HG03280 (cell line): ENCODE data around the gene SLC13A3.

ENCODE experiments used
- ATAC-seq: cut with Tn5 transposase; IDR thresholded peaks from one replicate; pipeline ENCODE4 v1.9.1; 2021; ENCODE audit warnings: mild to moderate bottlenecking, moderate library complexity; ENCODE audit not compliant: unreplicated experiment

The SLC13A3 gene

GRCh38 chr20:46660487-46660886, 9.2 kb upstream of the SLC13A3 start:
- no peak for ATAC-seq

GRCh38 chr20:46657618-46658017, 6.4 kb upstream of the SLC13A3 start:
- ATAC-seq: no peak

GRCh38 chr20:46657137-46657536, 5.9 kb upstream of the SLC13A3 start:
- ATAC-seq: no peak

GRCh38 chr20:46652699-46653098, 1.4 kb upstream of the SLC13A3 start:
- no peak for ATAC-seq

- no peak for ATAC-seq
These were observed 626 bp downstream of the SLC13A3 start for GRCh38 chr20:46650575-46651090.

GRCh38 chr20:46649965-46650542, 1.2 kb downstream of the SLC13A3 start:
- no peak for ATAC-seq

GRCh38 chr20:46649650-46649949, 1.7 kb downstream of the SLC13A3 start:
- no peak for ATAC-seq

- ATAC-seq: no peak
These were observed 2.2 kb downstream of the SLC13A3 start for GRCh38 chr20:46648903-46649649.

GRCh38 chr20:46647469-46647868, 3.8 kb downstream of the SLC13A3 start:
- no peak for ATAC-seq

- no peak for ATAC-seq
These were observed 4.4 kb downstream of the SLC13A3 start for GRCh38 chr20:46646659-46647380.

- no peak for ATAC-seq
These were observed 5.1 kb downstream of the SLC13A3 start for GRCh38 chr20:46646122-46646521.

GRCh38 chr20:46644733-46645132, 6.5 kb downstream of the SLC13A3 start:
- no peak for ATAC-seq

- no peak for ATAC-seq
These were observed 7.1 kb downstream of the SLC13A3 start for GRCh38 chr20:46644160-46644559.

- no peak for ATAC-seq
These were observed 8.3 kb downstream of the SLC13A3 start for GRCh38 chr20:46642969-46643343.

- ATAC-seq: no peak
These were observed 8.8 kb downstream of the SLC13A3 start for GRCh38 chr20:46642265-46642968.

GRCh38 chr20:46641424-46641823, 9.8 kb downstream of the SLC13A3 start:
- no peak for ATAC-seq

GRCh38 chr20:46640536-46641311, 10.5 kb downstream of the SLC13A3 start:
- ATAC-seq: no peak

- no peak for ATAC-seq
These were observed 11.2 kb downstream of the SLC13A3 start for GRCh38 chr20:46640044-46640443.

GRCh38 chr20:46639587-46639986, 11.7 kb downstream of the SLC13A3 start:
- ATAC-seq: no peak

- no peak for ATAC-seq
These were observed 12.4 kb downstream of the SLC13A3 start for GRCh38 chr20:46638898-46639274.
